Liver (tissue), 9 donors: ENCODE results near the gene MYO16. TPM values are rescaled to one million over a fixed set of nuclear protein-coding genes. Genes with fewer than 3 reads are reported as not detected.

Experiments
- DNase-seq: peaks from one replicate; pipeline ENCODE4 v3.0.0-alpha.2; 2017; ENCODE audit warnings: low spot score
- H3K27ac ChIP-seq, 2 donors: one replicate each; pipeline ENCODE4 v1.7.0; 2013; ENCODE audit warnings: inconsistent platforms in 2 of 2, low read length in 2 of 2, control low read depth in 1 of 2, low read depth in 1 of 2, mild to moderate bottlenecking in 1 of 2
- H3K27me3 ChIP-seq, 4 donors: one replicate each; pipeline versions ENCODE4 v1.6.1 to v1.7.0; 2013; ENCODE audit warnings: low read length in 3 of 4, inconsistent platforms in 1 of 4, mild to moderate bottlenecking in 1 of 4, moderate library complexity in 1 of 4; ENCODE audit not compliant: control insufficient read depth in 4 of 4, insufficient read depth in 4 of 4
- H3K36me3 ChIP-seq, 4 donors: one replicate each; pipeline versions ENCODE4 v1.6.1 to v1.7.0; 2013; ENCODE audit warnings: low read length in 3 of 4, mild to moderate bottlenecking in 3 of 4, low read depth in 1 of 4, moderate library complexity in 1 of 4; ENCODE audit not compliant: control insufficient read depth in 4 of 4, insufficient read depth in 3 of 4
- H3K4me1 ChIP-seq, 4 donors: one replicate each; pipeline versions ENCODE4 v1.6.1 to v1.7.0; 2013; ENCODE audit warnings: low read length in 3 of 4, mild to moderate bottlenecking in 3 of 4, moderate library complexity in 1 of 4; ENCODE audit not compliant: control insufficient read depth in 4 of 4, insufficient read depth in 4 of 4
- H3K4me3 ChIP-seq, 3 donors: one replicate each; pipeline versions ENCODE4 v1.6.1 to v1.7.0; 2013; ENCODE audit warnings: low read length in 3 of 3, control low read depth in 1 of 3, low read depth in 1 of 3, mild to moderate bottlenecking in 1 of 3
- H3K9ac ChIP-seq, 2 donors: one replicate each; pipeline ENCODE4 v1.7.0; 2013; ENCODE audit warnings: low read length in 2 of 2, mild to moderate bottlenecking in 2 of 2, moderate library complexity in 2 of 2, control low read depth in 1 of 2, low read depth in 1 of 2
- H3K9me3 ChIP-seq, 4 donors: one replicate each; pipeline versions ENCODE4 v1.6.1 to v1.7.0; 2013; ENCODE audit warnings: low read length in 3 of 4; ENCODE audit not compliant: control insufficient read depth in 4 of 4
- ATF3 ChIP-seq: IDR thresholded peaks from 2 replicates; pipeline ENCODE4 v1.6.1; 2016; ENCODE audit warnings: antibody characterized with exemption
- CTCF ChIP-seq: fragments of 150-350 bp; IDR thresholded peaks from 2 replicates; pipeline ENCODE4 v1.5.1; 2017; ENCODE audit warnings: improper control_type of control experiment, low read depth, low read length; ENCODE audit not compliant: missing input control
- EGR1 ChIP-seq, 2 donors: IDR thresholded peaks; 2 replicates each; pipeline ENCODE4 v1.6.1; 2016 to 2018; ENCODE audit warnings: antibody characterized with exemption in 2 of 2, low read depth in 2 of 2
- FOXA1 ChIP-seq: IDR thresholded peaks from 2 replicates; pipeline ENCODE4 v1.6.1; 2016; ENCODE audit warnings: antibody characterized with exemption
- FOXA2 ChIP-seq: IDR thresholded peaks from 2 replicates; pipeline ENCODE4 v1.6.1; 2016; ENCODE audit warnings: antibody characterized with exemption
- GABPA ChIP-seq, 2 donors: IDR thresholded peaks in 1 of 2; conservative IDR thresholded peaks in 1 of 2; 2 replicates each; pipeline ENCODE4 v1.6.1; 2016; ENCODE audit warnings: antibody characterized with exemption in 2 of 2, mild to moderate bottlenecking in 1 of 2, moderate library complexity in 1 of 2
- HNF4A ChIP-seq, 2 donors: conservative IDR thresholded peaks; 2 replicates each; pipeline ENCODE4 v1.6.1; 2016; ENCODE audit warnings: antibody characterized with exemption in 2 of 2, mild to moderate bottlenecking in 2 of 2
- HNF4G ChIP-seq: IDR thresholded peaks from 2 replicates; pipeline ENCODE4 v1.6.1; 2016; ENCODE audit warnings: antibody characterized with exemption
- JUND ChIP-seq, 2 donors: IDR thresholded peaks; 2 replicates each; pipeline ENCODE4 v1.6.1; 2016; ENCODE audit warnings: antibody characterized with exemption in 2 of 2
- MAX ChIP-seq: IDR thresholded peaks from 2 replicates; pipeline ENCODE4 v1.6.1; 2016; ENCODE audit warnings: antibody characterized with exemption
- NR2F2 ChIP-seq: IDR thresholded peaks from 2 replicates; pipeline ENCODE4 v1.6.1; 2016; ENCODE audit warnings: antibody characterized with exemption
- RAD21 ChIP-seq, 2 donors: IDR thresholded peaks; 2 replicates each; pipeline ENCODE4 v1.6.1; 2016; ENCODE audit warnings: antibody characterized with exemption in 2 of 2, mild to moderate bottlenecking in 2 of 2
- REST ChIP-seq: IDR thresholded peaks from 2 replicates; pipeline ENCODE4 v1.6.1; 2016; ENCODE audit warnings: antibody characterized with exemption, mild to moderate bottlenecking
- RXRA ChIP-seq, 2 donors: IDR thresholded peaks; 2 replicates each; pipeline ENCODE4 v1.6.1; 2017 to 2018; ENCODE audit warnings: antibody characterized with exemption in 2 of 2, mild to moderate bottlenecking in 1 of 2
- SP1 ChIP-seq: IDR thresholded peaks from 2 replicates; pipeline ENCODE4 v1.6.1; 2018; ENCODE audit warnings: antibody characterized with exemption, mild to moderate bottlenecking
- TAF1 ChIP-seq: conservative IDR thresholded peaks from 2 replicates; pipeline ENCODE4 v1.6.1; 2016; ENCODE audit warnings: antibody characterized with exemption, mild to moderate bottlenecking
- YY1 ChIP-seq: IDR thresholded peaks from 2 replicates; pipeline ENCODE4 v1.6.1; 2016; ENCODE audit warnings: antibody characterized with exemption, mild to moderate bottlenecking
- ZBTB33 ChIP-seq: IDR thresholded peaks from 2 replicates; pipeline ENCODE4 v1.6.1; 2016; ENCODE audit warnings: antibody characterized with exemption
- WGBS: extraction: QIAGEN DNeasy Blood & Tissue Kit; methylation state at CpG from one replicate; pipeline ENCODE4 v1.1.7; 2013; 5-methylcytosine and 5-hydroxymethylcytosine counted together
- polyA plus RNA-seq, 2 donors: library from polyadenylated mRNA; stranded (reverse) in 1 of 2; unstranded in 1 of 2; fragments of 200-250 nt in 1 of 2; fragments of >200 nt in 1 of 2; fragmentation: Nextera tagmentation in 1 of 2; extraction: Ambion mirVana in 1 of 2; gene quantifications; one replicate each; pipeline versions ENCODE4 v1.2.1 to v1.2.3, GENCODE V29; 2013 to 2015
- total RNA-seq, 2 donors: library from RNA; depleted of rRNA; stranded (reverse); fragments of >200 nt; gene quantifications; one replicate each; pipeline ENCODE4 v1.2.3, GENCODE V29; 2014
- donor health status: healthy.
- donor health status: healthy.
- donor health status: healthy.
- donor health status: healthy.
- donor health status: healthy.

MYO16 gene
- total and polyA plus RNA-seq, 4 donors = 0.37 to 1.1 (median 0.68) TPM

- no peaks in the 10 kb centered on the region for H3K36me3 ChIP-seq
- TF ChIP-seq EGR1 (IDR thresholded peaks at IDR 0.05; ENCODE audit: low read depth in 2 of 2) (peak in 1 of 2 donors; percentile 20), TAF1 (no peak), CTCF (no peak), GABPA (IDR thresholded peaks at IDR 0.05 in 1 of 2, conservative IDR thresholded peaks at IDR 0.05 in 1 of 2) (no peak), FOXA2 (peak; percentile 86), HNF4G (no peak), REST (peak; percentile 80), HNF4A (conservative IDR thresholded peaks at IDR 0.05) (peak; percentile 78 to 92), FOXA1 (peak; percentile 81), YY1 (peak; percentile 86), SP1 (peak; percentile 84), RAD21 (IDR thresholded peaks at IDR 0.05) (peak; percentile 64 to 65), NR2F2 (no peak), JUND (IDR thresholded peaks at IDR 0.05) (peak in 1 of 2 donors; percentile 81), ZBTB33 (peak; percentile 84), MAX (peak; percentile 83), ATF3 (peak; percentile 71), RXRA (IDR thresholded peaks at IDR 0.05) (peak; percentile 50 to 91)
- H3K4me3 ChIP-seq = no peak overlapping the region
- peak overlapping the region; percentile 14 to 36 for H3K27ac ChIP-seq
- H3K9ac ChIP-seq = no peak overlapping the region
- no peaks in the 10 kb centered on the region for H3K9me3 ChIP-seq
- DNase-seq = no peak
- 17% methylated on average over 3 of the region's 3 CpGs for WGBS
- peaks cover 0 to 2% (median 0%) of the 10 kb centered on the region in 4 donors for H3K4me1 ChIP-seq
- no peaks in the 10 kb centered on the region for H3K27me3 ChIP-seq
These were observed 627.7 kb downstream of the MYO16 start for GRCh38 chr13:109256866-109257760.
